Raji (cell line): Measurements from ENCODE around the gene PRPF4.

Experiments used
- POLR2A ChIP-seq: IDR thresholded peaks from 2 replicates; pipeline ENCODE4 v1.6.1; 2011; ENCODE audit warnings: low read depth, low read length, control low read depth; ENCODE audit not compliant: insufficient read depth

Gene PRPF4

DNA sequence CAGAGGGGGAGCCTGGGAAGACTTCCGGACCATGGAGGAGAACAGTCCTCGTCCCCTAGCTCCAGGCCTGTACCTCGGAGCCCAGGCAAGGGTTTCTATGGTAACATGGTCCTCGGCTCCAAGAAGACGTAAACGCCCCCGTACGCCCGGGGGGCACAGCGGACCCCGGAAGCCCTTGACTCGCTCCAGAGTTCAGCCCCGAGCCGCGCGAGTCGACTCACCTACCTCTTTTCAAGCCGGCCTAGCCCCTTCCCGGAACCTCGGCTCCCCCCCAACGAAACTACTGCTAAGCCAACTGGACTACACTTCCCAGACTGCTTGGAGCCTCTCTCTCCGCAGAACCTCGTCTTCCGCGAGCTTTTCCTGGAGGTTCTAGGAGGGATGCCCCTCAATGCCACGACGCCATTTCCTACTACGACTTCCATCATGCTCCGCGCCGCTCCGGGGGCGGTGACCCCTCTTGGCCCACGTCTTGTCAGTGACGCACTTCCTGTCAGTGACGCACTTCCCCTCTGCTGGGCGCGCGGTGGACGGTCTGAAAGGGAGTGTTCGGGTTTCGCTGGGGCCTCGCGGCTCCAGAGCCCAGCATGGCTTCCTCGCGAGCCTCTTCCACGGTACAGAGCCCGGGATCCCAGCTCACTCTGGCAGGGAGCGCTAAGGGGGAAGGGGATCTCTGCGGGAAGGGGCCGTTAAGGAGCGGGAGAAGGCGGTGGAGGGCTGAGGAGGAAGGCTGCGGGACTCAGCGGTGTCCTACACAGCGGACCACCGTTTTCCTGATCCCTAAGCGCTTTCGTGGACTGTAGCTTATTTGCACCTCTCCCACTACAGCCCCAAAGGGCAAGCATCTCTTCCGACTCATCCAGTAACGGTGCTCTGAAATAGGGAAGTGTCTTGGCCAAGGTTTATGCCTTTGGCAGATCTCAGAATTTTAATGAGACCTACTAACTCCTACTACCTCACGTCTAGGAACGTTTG lies at the start of gene PRPF4, which contains the start of gene CDC26:
Gene PRPF4, plus strand, starts transcription at position 502 of the 975 bp plus-strand sequence. Its CDS starts 86 bp downstream, at position 588.
Gene CDC26, minus strand, starts transcription at position 416 of the 975 bp plus-strand sequence. CDS start 3,065 bp downstream, outside the sequence.
- TF ChIP-seq POLR2A: peak; percentile 98

DNA sequence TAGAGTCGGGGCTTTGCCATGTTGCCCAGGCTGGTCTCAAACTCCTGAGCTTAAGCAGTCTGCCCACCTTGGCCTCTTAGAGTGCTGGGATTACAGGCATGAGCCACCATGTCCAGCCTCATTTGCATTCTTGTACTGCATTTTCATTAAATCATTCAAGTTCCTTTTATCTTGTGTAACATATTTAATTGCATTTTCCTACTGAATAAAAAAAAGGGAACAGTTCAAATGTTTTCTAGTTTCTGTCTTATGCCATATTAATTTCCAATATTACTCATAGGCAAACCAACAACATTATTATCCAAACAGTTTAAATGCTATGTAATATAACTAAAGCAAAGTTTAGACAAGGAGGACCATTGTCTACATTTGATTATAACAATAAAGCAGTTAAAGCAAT lies 48.0 kb upstream of the PRPF4 start:
- TF ChIP-seq POLR2A: no peak

DNA sequence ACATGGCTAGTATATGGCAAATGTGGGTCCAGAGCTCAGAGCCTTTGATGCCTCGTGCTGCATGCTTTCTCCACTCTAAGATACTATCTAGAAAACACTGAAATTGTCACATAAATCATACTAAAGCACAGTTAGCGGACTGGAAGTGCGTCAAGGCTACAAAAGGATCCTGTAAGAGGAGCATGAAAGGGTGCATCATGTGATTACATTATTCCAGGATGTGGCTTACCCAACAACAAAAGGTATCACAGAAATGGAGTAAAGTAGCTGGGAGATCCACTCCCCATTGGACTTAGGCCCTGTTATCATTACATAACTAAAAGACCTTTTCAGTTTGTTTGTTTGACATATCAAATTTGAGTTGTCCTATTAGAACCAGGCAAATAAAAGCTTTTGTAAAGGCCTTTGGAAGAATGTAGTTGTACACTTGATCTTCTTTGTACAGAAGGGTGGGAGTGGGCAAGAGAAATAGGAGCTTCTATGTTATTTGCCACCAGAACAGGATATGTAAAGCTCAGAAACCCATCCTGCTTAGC lies 47.3 kb upstream of the PRPF4 start:
- TF ChIP-seq POLR2A: no peak

DNA sequence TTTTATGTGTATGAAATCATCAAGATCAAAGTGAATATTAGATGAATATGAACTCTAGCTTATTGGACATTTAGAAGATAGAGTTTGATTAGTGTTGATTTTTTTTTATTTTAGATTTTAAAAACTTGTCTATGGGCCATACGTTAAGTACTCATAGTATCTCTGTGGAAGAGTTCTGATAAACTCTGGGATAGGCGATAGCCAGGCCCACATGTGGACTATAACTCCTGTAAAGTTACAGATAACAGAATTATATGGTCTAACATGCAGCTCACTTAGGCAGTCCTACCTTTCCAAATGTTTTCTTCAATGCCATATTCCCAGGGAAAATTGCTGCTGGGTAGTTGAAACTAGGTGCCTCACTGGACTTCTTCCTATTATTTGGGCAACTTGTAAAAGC lies 43.8 kb upstream of the PRPF4 start:
- no peak for TF ChIP-seq POLR2A

DNA sequence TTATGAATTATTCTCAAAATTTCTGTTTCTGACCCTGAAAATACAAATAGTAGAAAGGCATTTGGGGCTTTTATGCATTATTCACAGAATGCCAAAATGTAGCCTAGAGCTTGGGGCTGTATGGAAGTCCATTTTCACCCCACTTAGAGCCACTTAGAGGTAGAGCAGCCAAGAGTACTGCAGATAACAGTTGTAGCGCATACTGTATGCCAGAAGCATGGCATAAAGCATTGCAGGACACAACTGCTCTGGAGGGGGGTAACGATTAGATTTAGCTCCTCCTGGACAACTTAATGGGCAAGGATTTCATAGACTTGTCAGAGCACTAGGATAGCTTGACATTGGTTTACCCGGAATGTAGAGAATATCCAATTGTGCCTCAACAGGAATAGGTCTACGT lies 38.4 kb upstream of the PRPF4 start:
- no peak for TF ChIP-seq POLR2A

DNA sequence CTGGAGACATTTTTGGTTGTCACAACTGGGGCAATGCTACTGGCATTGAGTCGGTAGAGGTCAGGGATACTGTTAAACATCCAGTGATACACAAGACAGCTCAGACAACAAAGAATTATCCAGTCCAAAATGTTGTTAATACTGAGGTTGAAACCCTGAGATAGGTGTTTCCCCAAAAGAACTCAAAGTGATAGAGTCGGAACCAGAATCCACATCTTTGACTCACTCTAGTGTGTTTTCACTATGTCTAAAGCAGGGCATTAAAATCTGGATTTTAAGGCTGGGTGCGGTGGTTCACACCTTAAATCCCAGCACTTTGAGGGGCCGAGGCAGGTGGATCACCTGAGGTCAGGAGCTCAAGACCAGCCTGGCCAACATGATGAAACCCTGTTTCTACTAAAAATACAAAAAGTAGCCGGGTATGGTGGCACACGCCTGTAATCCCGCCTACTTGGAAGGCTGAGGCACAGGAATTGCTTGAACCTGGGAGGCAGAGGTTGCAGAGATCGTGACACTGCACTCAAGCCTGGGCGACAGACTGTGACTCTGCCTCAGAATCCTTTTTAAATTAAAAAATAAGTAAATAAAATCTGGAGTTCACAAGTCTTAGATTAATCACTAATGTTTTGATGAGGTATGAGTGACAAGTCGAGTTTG lies 37.1 kb upstream of the PRPF4 start:
- no peak for TF ChIP-seq POLR2A

DNA sequence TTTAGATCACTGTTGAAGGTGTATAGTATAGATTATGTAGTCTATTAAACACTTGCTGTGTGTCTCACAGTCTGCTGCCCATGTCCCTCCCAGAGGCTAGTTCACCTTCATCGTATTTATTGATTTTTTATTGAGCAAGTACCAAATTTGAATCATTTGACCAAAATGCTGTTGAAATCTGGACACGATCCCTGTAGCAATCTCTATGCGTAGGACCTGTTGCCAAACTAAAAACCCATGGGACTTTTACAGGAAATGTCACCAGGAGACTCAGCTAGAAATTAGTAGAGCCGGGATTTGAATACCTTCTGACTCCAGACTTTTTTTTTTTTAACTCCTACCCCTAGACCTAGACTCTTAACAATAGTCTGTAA lies 36.6 kb upstream of the PRPF4 start:
- no peak for TF ChIP-seq POLR2A

DNA sequence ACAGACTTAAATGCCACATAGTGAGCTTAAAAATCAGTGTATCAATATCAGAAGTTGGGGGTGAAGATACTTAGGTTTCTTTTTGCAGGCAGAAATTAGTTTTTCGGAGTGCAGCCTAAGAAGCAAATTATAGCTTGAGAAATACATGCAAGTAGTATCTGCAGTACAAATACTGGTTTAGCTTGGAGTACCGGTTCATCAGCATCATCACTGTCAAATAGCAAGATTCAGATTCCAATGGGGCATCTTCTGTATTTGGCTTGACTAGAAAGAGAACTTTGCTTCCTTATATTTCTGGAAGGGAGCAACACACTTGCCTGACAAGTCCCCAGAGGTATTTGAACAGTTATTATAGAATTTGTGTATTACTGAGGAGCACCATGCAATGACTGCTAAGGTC lies 34.3 kb upstream of the PRPF4 start:
- no peak for TF ChIP-seq POLR2A

DNA sequence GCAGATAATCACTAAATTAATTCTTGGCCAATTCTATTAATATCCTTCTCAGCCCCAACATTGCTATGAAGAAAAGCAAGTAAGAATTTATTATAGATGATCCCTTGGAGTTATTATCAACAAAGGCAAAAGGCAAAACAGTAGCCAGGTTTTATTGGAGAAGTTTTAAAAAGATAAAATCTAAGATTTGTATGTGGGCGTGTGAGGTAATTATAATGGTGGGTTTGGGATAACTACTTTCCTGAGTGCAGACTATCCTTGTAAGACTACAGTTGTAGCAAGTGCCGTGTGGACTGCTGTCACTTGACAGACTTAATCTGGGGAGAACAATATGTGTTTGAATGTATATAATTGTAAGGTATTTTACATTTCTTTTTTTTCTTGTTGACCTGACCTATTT lies 30.9 kb upstream of the PRPF4 start:
- no peak for TF ChIP-seq POLR2A

DNA sequence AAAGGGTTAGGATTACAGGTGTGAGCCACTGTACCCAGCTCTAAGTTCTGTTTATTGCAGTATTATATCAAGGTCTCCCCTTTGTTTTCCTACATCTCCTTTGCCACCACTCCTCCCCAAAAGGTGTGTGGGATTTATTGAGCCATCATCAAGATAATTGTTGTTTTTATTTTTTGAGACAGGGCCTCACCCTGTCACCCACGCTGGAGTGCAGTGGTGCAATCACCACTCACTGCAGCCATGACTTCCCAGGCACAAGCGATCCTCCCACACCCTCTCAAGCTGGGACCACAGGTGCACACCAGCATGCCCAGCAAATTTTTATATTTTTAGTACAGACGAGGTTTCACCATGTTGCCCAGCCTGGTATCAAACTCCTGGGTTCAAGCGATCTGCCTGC lies 29.6 kb upstream of the PRPF4 start:
- TF ChIP-seq POLR2A: no peak

DNA sequence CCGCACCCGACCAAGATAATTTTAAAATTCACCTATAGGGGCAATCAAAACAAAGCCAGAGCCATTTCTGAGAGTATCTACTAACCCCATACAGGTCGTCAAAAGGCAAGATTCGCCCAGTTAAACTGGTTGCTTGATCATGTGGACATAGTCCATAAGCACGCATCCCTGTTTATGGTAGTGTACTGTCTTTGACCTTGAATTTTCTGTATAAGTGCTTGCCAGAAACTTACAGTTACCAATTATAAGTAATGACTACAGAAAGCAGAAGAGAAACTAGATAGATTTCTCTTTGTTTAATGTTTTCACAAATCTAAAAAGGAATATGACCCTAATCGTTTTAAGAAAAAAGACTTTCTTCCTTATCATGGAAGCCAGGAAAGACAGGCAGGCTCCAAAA lies 28.5 kb upstream of the PRPF4 start:
- no peak for TF ChIP-seq POLR2A

DNA sequence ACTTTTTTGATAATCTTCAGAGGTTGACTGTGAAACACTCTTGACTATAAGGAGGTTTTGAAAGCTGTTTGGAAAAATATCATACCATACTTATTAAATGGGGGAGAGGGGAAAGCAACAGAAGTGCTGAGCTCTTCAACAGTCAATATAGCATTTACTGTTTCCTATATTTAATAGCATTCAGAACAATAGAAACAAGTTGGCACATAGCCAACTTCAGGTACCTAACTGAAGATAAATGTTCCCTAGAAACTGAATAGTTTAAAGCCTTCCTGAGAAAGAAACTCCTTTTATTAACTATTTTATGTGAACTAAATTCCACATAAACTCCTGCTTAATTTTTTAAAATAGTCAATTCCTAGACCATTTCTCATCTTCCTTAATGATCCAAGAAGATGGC lies 27.8 kb upstream of the PRPF4 start:
- no peak for TF ChIP-seq POLR2A

DNA sequence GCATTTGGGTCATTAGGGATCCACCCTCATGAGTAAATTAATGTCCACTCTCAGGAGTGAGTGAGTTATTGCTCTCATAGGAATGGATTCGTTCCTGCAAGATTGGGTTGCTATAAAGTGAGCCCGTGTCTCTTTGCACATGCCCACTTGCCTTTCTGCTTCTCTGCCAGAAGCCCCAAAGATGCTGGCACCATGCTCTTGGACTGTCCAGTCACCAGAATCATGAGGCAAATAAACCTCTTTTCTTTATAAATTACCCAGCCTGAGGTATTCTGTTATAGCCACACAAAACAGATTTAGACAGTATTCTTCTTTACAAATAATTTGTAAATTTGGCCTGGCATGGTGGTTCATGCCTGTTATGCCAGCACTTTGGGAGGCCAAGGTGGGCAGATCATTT lies 24.7 kb upstream of the PRPF4 start:
- TF ChIP-seq POLR2A: no peak

DNA sequence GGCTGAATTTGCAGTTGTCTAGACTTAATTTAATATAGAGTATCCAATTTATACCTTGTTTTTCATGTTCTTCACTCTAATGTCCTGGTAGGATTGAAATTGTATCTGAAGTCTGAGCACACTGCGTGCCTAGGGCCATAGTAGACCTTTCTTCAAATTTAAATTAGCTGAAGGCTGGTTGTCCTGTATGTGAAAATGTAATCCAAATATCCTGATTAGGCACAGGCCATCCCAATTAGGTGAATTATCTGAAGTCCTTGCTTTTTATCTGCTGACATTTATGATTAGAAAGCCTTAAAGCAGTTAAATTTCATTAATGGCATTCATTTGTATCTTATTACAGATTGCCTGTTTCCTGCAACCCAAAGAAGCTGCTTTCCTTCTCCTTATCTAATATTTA lies 20.5 kb upstream of the PRPF4 start:
- TF ChIP-seq POLR2A: no peak

DNA sequence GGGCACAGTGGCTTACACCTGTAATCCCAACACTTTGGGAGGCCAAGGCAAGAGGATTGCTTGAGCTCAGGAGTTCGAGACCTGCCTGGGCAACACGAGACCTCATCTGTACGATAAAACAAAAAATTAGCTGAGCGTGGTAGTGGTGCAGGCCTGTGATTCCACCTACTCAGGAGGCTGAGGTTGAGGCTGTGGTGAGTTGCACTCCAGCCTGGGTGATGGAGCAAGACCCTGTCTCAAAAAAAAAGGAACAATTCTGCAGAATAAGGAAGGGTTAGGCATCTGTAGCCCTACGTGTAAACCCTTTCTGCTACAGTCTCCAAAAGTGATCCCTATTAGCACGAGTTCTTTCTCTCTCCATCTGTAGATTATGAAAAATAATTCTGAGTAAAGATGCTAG lies 20.0 kb upstream of the PRPF4 start:
- TF ChIP-seq POLR2A: no peak

DNA sequence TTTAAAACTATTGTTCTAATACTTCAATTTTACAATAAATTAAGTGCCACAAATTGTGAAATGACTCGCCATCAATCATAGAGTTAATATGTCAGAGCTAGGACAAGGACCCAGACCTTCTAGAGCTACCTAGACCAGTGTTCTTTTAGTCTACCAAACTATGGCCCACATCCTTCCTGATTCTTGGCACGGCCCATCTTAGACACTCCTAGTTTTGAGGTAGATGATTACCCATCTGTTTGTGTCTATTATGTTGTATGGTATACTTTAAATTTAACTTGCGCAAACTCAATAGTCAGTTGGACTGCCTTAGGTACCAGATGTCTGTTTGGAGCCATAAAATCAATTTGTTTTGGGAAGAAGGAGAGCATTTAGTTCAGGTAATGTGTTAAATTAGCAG lies 17.6 kb upstream of the PRPF4 start:
- no peak for TF ChIP-seq POLR2A
